HG02588 (cell line): ENCODE results near the gene MATN4.
"Not testable (repeated sequence)": the region's sequence is repeated elsewhere in the genome, so short reads cannot be mapped to it uniquely, and the experiment has no call there.

Source experiments
- ATAC-seq: cut with Tn5 transposase; IDR thresholded peaks from one replicate; pipeline ENCODE4 v1.9.1; 2021; ENCODE audit warnings: mild to moderate bottlenecking, moderate library complexity; ENCODE audit not compliant: unreplicated experiment

Gene MATN4, protein sequence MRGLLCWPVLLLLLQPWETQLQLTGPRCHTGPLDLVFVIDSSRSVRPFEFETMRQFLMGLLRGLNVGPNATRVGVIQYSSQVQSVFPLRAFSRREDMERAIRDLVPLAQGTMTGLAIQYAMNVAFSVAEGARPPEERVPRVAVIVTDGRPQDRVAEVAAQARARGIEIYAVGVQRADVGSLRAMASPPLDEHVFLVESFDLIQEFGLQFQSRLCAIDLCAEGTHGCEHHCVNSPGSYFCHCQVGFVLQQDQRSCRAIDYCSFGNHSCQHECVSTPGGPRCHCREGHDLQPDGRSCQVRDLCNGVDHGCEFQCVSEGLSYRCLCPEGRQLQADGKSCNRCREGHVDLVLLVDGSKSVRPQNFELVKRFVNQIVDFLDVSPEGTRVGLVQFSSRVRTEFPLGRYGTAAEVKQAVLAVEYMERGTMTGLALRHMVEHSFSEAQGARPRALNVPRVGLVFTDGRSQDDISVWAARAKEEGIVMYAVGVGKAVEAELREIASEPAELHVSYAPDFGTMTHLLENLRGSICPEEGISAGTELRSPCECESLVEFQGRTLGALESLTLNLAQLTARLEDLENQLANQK

DNA sequence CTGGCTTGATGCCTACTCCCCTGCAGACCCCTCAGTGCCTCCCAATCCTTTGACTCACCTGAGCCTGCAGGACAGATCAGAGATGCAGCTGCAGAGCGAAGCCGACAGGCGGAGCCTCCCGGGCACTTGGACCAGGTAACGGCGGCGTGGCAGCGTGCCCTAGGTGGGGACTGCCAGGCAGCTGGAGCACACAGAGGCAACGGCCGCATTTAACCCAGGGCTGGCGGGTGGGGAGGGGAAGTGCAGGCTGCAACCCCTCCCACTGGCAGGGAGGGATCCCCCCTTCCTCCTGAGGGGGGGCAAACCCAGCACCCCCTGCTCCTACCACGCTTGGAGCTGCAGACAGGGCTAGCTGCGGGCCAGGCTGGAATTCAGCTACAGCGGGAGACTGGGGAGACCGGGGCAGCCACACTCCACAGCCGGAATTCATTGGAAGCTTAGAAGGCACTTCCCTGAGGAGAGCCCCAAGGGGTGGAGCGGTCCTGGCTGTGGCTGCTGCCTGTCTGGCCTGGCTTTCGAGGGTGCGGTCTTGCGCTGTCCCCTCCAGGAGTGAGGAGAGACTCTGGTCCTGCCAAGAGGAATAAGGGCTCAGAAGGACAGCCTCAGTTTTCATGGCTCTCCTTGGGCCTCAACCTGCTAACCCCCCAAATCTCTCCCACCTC lies at the start of gene MATN4:
TSS of gene MATN4 (minus strand) at position 183 of the 662 bp plus-strand sequence. CDS start 2,717 bp downstream, outside the sequence.
- no peak for ATAC-seq

DNA sequence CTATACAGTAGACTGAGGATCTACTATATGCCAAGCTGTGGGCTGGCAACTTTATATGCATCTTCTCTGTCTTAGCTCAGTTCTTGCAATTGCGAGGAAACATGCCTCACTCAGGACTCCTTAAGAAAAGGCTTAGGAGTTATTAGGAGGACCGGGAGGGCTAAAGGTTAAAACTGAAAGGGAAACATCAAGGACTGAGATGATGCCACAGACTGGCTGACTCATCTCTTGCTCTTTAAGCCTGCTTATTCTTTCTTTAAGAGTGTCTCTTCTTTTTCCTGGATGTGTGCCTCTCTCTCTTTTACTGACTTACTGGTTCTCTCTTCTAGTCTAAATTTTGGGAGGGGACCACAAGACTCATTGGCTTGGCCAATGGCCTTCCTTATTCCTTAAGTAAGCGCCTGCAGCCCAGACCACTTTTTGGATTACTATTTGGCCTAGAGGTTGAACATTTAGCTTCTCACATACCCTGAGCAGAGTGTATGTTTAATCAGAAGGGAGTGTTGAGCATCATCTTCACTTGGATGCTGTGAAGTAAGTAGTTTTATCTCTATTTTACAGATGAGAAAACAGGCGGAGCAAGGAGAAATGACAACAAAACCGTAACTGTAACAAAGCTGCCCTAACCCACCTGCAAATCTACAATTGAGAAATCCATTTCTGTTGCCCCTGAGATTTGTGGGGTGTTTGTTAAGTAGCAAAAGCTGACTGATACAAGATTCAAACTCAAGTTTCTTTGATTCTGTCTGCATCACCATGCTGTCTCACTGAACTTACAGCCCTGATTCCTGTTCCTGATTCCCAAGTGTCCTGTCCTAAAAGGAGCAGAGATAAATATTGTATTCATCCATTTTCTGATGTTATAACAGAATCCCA lies 47.3 kb upstream of the MATN4 start:
- ATAC-seq = no peak

DNA sequence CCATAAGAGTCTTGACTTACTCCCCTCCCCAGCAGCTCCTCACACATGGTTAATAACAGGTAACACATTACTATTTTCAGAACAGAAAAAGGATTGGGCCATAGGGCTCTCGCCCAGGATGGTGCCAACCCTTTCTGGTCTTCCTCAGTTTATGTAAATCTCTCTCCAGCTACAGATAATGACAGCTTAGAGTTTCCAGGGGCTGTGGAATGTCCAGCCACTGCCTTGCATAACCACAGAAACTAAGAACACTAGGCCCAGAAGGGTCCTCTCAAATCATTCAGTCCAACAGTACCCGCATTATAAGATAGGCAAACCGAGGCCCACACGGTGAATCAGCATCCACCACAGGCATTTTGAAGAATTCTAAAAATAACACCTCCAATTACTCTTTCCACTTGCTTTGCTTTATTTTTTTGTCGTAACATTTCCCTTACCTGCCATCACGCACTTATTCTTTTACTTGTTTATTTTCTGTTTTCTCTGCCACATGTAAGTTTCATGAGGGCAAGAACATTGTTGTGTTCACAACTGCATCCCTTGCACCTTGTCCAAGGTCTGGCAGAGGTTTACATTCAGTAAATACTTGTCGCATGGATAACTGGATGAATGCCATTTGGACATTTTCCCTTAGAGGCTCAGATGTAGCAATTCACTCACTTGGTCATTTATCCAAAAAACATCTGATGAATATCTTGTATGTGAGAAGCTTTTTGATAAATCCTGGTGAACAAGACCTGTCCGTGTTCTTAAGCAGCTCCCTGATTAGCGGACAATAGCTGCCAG lies 46.5 kb upstream of the MATN4 start:
- no peak for ATAC-seq

DNA sequence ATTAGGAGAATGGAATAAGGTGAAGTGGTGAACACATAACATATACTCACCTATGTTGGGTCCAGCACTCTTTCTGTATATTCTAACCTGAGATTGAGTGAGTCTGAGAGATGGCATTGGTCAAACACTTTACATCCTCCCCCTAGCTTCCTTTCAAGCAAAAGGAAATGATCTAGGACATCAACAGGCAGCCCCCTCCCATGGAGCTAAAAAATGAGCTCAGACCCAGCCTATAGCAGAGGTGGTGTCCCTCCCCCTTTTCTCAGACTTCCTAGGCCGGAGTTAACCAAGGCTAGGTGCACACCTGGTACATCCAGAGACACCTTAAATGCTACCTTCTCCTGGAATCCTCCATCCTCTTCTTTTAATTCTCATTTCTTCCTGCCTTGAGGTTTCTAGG lies 45.6 kb upstream of the MATN4 start:
- no peak for ATAC-seq

DNA sequence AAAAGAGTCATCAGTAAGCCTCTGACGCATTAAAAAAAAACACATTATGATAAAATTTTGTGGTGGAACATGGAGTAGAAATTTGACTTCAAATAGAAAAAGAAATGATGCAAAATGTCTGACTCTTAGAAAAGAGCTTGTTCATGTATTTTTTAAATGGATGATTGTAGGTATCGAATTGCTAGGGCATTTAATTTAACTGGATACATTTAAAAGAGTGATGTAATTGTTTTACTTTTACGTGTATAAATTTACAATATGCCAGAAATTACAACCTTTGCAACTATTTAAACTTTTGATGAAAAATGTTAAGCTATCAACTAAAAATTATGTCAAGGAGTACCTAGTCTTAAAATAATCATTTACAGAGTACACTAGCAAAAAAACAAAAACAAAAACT lies 44.6 kb upstream of the MATN4 start:
- ATAC-seq = no peak

DNA sequence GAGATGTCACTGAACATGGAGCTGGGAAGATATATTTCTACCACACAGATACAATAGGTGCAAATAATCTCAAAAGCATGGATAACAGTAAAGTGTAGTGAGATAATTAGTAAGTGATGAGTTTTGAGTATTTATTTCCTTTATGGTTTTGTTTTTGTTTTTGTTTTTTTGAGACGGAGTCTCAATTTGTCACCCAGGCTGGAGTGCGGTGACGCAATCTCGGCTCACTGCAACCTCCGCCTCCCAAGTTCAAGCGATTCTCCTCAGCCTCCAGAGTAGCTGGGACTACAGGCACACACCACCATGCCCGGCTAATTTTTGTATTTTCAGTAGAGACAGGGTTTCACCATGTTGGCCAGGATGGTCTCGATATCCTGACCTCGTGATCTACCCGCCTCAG lies 42.7 kb upstream of the MATN4 start:
- ATAC-seq = not testable (repeated sequence)

DNA sequence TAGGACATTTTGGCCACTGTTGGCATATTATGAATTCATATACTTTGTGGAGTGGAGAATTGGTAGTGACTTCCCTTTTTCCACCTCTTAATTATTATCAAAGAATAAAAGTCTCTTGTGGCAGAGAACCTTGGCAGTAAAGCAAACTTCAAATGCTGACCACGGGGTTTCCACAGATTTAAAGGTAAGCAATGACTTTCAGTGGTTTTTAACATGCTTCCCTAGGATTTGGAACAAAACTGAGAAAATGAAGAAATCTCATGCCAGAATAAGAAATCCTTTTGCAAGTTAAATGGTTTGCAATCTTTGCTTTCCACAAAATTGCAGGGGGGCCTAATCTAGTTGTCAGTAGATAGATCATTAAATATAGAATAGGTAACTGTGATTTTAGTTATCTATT lies 42.1 kb upstream of the MATN4 start:
- ATAC-seq = no peak

DNA sequence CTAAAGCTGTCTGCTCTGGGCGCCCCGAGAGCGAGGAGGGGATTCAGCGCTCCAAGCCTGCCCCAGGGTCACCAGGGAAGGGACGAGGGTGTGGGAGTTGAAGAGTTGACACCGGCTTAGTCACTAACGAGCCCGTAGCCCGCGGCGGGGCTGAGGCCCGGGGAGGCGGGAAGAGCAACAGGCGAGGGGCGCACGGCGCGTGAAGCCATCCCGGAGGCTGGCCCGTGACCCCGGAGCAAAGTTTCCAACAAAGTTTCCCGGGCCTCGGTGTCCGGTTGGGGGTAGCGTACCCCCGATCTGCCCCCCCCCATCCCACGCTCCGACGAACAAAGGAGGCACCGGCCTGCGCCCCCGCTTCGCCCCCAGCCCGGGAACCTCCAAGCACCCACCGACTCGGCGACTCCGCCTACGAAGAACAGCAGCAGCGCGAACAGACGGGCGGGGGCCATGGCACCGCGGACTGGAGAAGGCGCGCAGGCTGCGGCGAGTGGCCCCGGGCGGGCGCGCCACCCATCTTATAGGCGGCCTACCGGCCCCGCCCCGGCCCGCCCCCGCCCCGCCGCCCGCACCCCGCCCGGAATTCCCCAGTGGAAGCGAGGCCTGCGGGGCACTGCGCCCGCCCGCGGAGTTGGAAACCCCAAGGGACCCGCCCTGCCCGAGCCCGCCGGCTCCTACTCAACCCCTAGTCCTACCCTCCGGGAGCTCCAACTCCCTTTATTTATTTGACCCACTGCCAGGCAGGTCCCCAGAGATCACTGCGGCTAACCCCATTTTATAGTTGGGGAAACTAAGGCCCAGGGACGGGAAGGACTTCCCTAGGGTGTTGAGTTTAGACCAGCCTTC lies 40.1 kb upstream of the MATN4 start, which contains the start of gene SDC4:
TSS of gene SDC4 (minus strand) at position 489 of the 843 bp plus-strand sequence. CDS start at position 449, 40 bp downstream.
- no peak for ATAC-seq

DNA sequence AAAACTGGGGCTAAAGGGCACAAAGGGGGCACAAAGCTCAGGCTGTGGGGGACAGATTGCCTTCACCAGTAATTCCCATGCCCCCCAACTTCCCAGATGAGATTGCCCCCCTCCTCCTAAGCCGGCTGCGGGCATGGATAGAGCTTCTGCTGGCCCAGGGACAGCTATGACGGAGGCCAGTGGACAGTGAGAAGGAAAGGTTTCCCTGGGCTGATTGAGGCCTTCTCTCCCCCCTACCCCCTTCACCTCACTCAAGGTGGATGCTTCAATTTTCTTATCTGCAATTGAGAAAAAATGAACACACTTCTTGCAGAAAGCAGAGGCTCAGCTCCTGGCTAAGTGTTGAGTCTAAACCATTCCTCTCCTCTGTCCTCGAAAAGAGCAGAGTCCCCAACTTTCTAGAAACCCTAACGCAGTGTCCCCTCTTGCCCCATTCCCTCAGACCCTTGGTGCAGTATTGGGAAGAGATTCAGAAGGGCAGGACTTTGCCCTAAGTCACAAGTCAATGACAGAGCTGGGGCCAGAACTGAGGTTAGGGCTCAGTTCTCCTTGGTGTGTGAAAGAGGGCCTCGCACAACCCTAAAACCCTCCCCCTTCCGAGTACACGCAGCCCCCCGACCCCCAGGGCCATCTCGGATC lies 39.3 kb upstream of the MATN4 start:
- ATAC-seq = no peak

DNA sequence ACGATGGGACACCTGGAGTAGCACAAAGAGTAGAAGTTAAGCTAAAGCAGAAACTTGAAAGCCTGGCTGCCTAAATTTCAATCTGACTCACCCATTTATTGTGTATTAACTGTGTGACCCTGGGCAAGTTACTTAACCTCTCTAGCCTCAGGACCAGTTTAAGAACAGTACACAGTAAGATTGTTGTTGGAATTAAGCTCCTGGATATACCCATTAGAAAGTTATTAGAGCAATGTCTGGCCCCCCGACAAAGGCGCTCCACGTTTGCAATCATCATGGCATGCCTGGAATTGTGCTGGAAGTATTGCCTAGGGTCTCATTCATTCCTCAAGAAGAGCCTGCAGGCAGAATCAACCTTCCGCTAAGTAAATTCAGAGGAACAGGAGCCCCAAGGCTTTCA lies 38.8 kb upstream of the MATN4 start:
- ATAC-seq = no peak

DNA sequence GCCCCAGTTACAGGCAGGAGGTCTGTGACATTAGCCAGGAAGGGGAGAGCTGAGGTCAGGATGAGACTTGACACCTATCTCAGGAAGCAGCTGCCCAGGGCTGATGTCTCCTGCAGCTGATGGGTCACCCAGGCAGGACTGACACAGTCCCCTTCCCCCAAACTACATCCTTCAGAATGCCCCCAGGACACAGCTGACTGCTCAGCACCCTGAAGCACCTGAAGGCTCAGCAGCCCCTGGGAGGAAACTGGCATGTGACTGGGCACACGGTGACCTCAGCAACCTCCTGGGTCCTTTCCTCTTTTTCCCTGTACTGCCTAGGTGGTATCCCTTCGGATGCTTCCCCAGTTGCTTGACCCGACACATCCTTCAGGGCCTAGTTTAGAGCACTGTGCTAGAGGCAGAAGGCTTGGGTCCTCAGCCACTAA lies 38.2 kb upstream of the MATN4 start:
- no peak for ATAC-seq

DNA sequence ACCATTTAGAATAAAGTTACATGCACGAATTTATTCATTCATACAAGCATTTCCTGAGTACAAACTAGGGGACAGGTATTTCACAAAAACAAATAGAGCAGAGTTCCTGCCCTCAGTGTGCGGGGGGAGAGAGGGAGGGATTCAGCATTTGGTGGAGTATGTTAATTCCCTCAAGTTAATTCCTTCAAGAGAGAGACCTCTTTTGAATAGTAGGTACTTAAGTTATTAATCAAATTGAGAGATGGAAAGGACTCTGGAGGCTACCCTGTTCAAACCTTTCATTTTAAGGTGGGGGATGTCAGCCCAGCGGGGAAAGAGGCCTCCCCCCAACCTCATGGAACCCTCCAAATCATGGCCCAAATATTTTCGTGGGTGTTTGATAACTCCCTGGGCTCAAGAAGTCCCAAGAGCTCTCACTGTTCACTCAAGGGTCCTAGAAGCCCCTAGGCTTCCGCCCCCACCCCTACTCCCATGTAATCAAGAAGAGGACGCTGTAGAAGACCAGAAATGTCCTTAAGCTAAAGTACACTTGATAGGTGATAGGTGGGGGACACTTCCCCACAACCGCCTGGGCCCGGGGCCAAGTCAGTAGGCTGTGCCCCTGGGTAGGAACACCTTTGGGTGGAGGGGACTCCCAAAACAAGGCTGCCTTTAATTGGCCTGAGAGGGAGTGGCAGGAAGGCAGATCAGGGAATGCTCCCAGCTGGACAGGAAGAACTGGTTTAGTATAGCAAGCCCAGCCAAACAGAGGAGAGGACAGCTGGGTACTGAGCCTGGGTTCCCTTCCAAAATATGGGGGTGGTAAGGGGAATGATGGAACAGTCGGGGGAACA lies 37.2 kb upstream of the MATN4 start:
- no peak for ATAC-seq

DNA sequence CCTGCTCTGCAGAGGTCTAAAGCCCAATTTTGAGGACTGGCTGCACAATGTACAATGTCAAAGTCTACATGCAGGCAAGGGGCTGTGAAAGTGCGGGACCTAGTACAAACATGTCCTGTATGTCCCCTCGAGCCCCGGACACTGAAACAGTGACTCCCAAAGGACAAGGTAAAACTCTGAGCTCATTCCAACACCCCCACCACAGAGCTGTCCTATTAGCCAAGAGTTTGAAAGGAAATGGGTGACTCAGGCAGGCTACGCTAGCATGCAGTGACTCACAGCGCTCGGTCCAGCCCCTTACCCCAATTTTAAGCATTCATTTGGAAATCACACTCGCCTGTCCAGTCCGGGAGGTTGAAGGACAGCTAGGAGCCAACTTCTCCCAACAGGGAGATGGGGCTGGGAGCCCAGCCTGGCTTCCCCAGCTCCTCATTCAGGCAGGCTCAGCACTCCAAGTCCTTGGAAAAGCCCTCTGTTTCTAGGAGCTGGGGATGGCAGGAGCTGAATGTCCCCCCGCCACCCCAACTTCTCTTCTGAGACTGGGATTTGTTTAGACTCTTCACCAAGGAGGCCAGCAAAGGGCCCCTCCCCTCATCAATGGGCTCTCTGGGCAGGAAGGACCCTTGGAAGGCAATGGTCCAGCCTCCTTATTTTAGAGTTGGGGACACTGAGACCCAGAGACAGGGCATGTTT lies 36.2 kb upstream of the MATN4 start:
- ATAC-seq = no peak

DNA sequence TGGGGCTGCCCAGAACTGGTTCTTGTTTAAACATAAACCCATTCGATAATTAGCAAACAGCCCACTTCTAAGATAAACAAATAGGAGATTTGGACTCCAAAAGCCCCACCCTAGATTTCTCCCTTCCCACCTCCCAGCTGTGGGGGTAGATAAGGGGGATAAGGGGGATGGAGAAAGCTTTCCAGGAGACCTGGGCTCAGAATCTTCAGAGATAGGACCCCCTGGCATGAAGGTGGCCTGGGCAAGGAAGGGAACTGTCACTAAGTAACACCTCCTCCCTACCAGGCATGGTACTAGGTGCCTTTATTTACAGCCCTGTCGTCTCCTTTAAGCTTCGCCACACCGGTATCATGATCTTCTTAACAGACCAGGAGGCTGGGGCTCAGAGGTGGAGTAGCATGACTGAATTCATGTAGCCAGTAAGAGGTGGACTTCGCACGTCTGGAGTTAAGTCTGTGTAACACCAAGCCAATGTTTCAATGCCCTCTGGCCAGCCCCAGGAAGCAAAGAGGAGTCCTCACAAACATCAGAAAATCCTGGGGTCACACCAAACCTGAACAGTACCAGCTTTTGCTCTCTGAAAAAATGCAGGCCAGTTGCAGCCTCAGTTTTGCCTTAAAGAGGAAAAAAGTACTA lies 35.6 kb upstream of the MATN4 start:
- no peak for ATAC-seq

DNA sequence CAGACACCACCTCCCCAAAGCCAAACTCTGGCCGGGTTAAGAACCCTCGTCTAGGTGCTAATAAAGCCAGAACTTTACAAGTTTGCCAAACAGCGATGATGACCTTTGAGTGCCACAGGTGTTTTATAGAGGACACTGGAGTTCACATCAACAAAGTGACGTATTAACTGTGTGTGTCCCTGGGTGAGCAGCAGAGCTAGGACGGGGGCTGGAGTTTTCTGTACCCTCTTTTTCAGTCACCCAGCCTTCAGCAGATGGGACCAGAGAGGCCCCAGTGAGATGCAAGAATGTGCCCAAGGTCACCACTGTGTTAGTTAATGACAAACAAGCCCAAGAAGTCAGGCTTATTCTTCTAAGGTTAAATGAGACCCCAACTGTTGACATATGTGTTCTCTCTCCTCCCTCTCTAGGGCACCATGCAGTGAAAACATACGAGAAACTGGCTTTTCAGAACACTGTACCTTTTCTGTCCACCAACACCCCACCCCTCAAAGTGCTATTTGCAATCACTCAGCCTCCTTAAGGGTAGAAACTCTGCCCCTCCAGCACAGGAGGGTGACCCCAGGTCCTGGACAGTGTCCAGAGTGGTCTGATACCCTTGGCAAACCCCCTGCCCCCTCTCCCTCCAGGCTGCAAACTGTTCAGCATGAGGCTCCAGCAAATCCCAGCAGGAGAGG lies 34.9 kb upstream of the MATN4 start:
- no peak for ATAC-seq
